ENCODE data around the gene CCNJL. TPM values are rescaled to one million over a fixed set of nuclear protein-coding genes. Genes with fewer than 3 reads are reported as not detected.
"Not testable (repeated sequence)": the region's sequence is repeated elsewhere in the genome, so short reads cannot be mapped to it uniquely, and the experiment has no call there.

The CCNJL gene
- total RNA-seq, 2 experiments from 2014 or later, result 0.23 TPM; not detected in 1

- H3K27ac Mint-ChIP-seq, result no peak overlapping the region
- H3K4me1 Mint-ChIP-seq (ENCODE audit: low read depth), result no peaks in the 10 kb centered on the region
- no peaks in the 10 kb centered on the region for H3K9me3 Mint-ChIP-seq (ENCODE audit: insufficient read depth)
- no peak for DNase-seq
- no peaks in the 10 kb centered on the region for H3K36me3 Mint-ChIP-seq (ENCODE audit: low read depth)
- no peak for ATAC-seq
- H3K27me3 Mint-ChIP-seq (ENCODE audit: low read depth), result no peaks in the 10 kb centered on the region
- CTCF ChIA-PET, result no interaction called here
- H3K4me3 Mint-ChIP-seq, result no peak overlapping the region
- POLR2A ChIA-PET, result no interaction called here
Measured at GRCh38 chr5:160251406-160252155, 60.8 kb downstream of the CCNJL start.

- no peak overlapping the region for H3K4me3 Mint-ChIP-seq
- no peak overlapping the region for H3K27ac Mint-ChIP-seq
- no peaks in the 10 kb centered on the region for H3K27me3 Mint-ChIP-seq (ENCODE audit: low read depth)
- ChIA-PET CTCF (no interaction called here), POLR2A (no interaction called here)
- H3K9me3 Mint-ChIP-seq (ENCODE audit: insufficient read depth), result no peaks in the 10 kb centered on the region
- ATAC-seq (no peak), DNase-seq (no peak)
- H3K4me1 Mint-ChIP-seq (ENCODE audit: low read depth), result no peaks in the 10 kb centered on the region
- H3K36me3 Mint-ChIP-seq (ENCODE audit: low read depth), result no peaks in the 10 kb centered on the region
Measured at GRCh38 chr5:160250826-160251225, 61.5 kb downstream of the CCNJL start.

- H3K9me3 Mint-ChIP-seq (ENCODE audit: insufficient read depth), result no peaks in the 10 kb centered on the region
- ATAC-seq (no peak), DNase-seq (no peak)
- no peaks in the 10 kb centered on the region for H3K36me3 Mint-ChIP-seq (ENCODE audit: low read depth)
- H3K4me3 Mint-ChIP-seq, result no peak overlapping the region
- POLR2A ChIA-PET, result no interaction called here
- no peaks in the 10 kb centered on the region for H3K4me1 Mint-ChIP-seq (ENCODE audit: low read depth)
- no peaks in the 10 kb centered on the region for H3K27me3 Mint-ChIP-seq (ENCODE audit: low read depth)
- CTCF ChIA-PET, result interaction anchor here (0.6 kb wide), 1 partner anchor 322 kb away, joined by 3 read pairs; no protein-coding TSS in a partner anchor
- no peak overlapping the region for H3K27ac Mint-ChIP-seq
Measured at GRCh38 chr5:160250226-160250625, 62.1 kb downstream of the CCNJL start.

GRCh38 chr5:160249570-160249969, 62.8 kb downstream of the CCNJL start:
- H3K36me3 Mint-ChIP-seq (ENCODE audit: low read depth); H3K27ac Mint-ChIP-seq; CTCF ChIA-PET; H3K27me3 Mint-ChIP-seq (ENCODE audit: low read depth); ATAC-seq; H3K4me3 Mint-ChIP-seq; POLR2A ChIA-PET; H3K9me3 Mint-ChIP-seq (ENCODE audit: insufficient read depth); DNase-seq; H3K4me1 Mint-ChIP-seq (ENCODE audit: low read depth): not testable (repeated sequence)

- Mint-ChIP-seq H3K36me3 (ENCODE audit: low read depth) (no peaks in the 10 kb centered on the region), H3K27me3 (ENCODE audit: low read depth) (no peaks in the 10 kb centered on the region), H3K4me3 (no peak overlapping the region), H3K9me3 (ENCODE audit: insufficient read depth) (no peaks in the 10 kb centered on the region), H3K27ac (no peak overlapping the region), H3K4me1 (ENCODE audit: low read depth) (no peaks in the 10 kb centered on the region)
- ChIA-PET POLR2A (no interaction called here), CTCF (no interaction called here)
- ATAC-seq, result no peak
- no peak for DNase-seq
Measured at GRCh38 chr5:160245506-160246086, 66.8 kb downstream of the CCNJL start.

- H3K36me3 Mint-ChIP-seq (ENCODE audit: low read depth), result no peaks in the 10 kb centered on the region
- no peaks in the 10 kb centered on the region for H3K27me3 Mint-ChIP-seq (ENCODE audit: low read depth)
- ATAC-seq, result no peak
- DNase-seq, result no peak
- POLR2A ChIA-PET, result interaction anchor here (0.6 kb wide), 1 partner anchor 20 kb away, joined by 3 read pairs; no protein-coding TSS in a partner anchor
- no peak overlapping the region for H3K4me3 Mint-ChIP-seq
- CTCF ChIA-PET, result no interaction called here
- no peak overlapping the region for H3K27ac Mint-ChIP-seq
- no peaks in the 10 kb centered on the region for H3K4me1 Mint-ChIP-seq (ENCODE audit: low read depth)
- H3K9me3 Mint-ChIP-seq (ENCODE audit: insufficient read depth), result no peaks in the 10 kb centered on the region
Measured at GRCh38 chr5:160242145-160242544, 70.2 kb downstream of the CCNJL start.

GRCh38 chr5:160240350-160240749, 72.0 kb downstream of the CCNJL start:
- no peak overlapping the region for H3K4me3 Mint-ChIP-seq
- no peaks in the 10 kb centered on the region for H3K9me3 Mint-ChIP-seq (ENCODE audit: insufficient read depth)
- CTCF ChIA-PET, result interaction anchor here (1.3 kb wide), 1 partner anchor 14 kb away, joined by 3 read pairs; no protein-coding TSS in a partner anchor

GRCh38 chr5:160237571-160238093, 74.7 kb downstream of the CCNJL start:
- Mint-ChIP-seq H3K27me3 (ENCODE audit: low read depth) (no peaks in the 10 kb centered on the region), H3K9me3 (ENCODE audit: insufficient read depth) (no peaks in the 10 kb centered on the region), H3K4me3 (no peak overlapping the region), H3K36me3 (ENCODE audit: low read depth) (no peaks in the 10 kb centered on the region), H3K27ac (no peak overlapping the region), H3K4me1 (ENCODE audit: low read depth) (no peaks in the 10 kb centered on the region)
- DNase-seq (no peak), ATAC-seq (no peak)
- ChIA-PET CTCF (no interaction called here), POLR2A (no interaction called here)

More at GRCh38 chr5:160240350-160240749, 72.0 kb downstream of the CCNJL start:
- Mint-ChIP-seq H3K27me3 (ENCODE audit: low read depth) (no peaks in the 10 kb centered on the region), H3K27ac (no peak overlapping the region), H3K36me3 (ENCODE audit: low read depth) (no peaks in the 10 kb centered on the region), H3K4me1 (ENCODE audit: low read depth) (no peaks in the 10 kb centered on the region)
- POLR2A ChIA-PET, result no interaction called here
- ATAC-seq, result no peak
- no peak for DNase-seq

- no peak for ATAC-seq
- CTCF ChIA-PET, result no interaction called here
- no peaks in the 10 kb centered on the region for H3K27me3 Mint-ChIP-seq (ENCODE audit: low read depth)
- H3K27ac Mint-ChIP-seq, result no peak overlapping the region
- POLR2A ChIA-PET, result no interaction called here
- H3K4me1 Mint-ChIP-seq (ENCODE audit: low read depth), result no peaks in the 10 kb centered on the region
- no peak for DNase-seq
- no peaks in the 10 kb centered on the region for H3K9me3 Mint-ChIP-seq (ENCODE audit: insufficient read depth)
- no peaks in the 10 kb centered on the region for H3K36me3 Mint-ChIP-seq (ENCODE audit: low read depth)
- no peak overlapping the region for H3K4me3 Mint-ChIP-seq
Measured at GRCh38 chr5:160235731-160236130, 76.6 kb downstream of the CCNJL start.

- DNase-seq (no peak), ATAC-seq (no peak)
- Mint-ChIP-seq H3K4me1 (ENCODE audit: low read depth) (no peaks in the 10 kb centered on the region), H3K27ac (no peak overlapping the region), H3K36me3 (ENCODE audit: low read depth) (no peaks in the 10 kb centered on the region), H3K27me3 (ENCODE audit: low read depth) (peaks cover 3% of the 10 kb centered on the region), H3K4me3 (no peak overlapping the region), H3K9me3 (ENCODE audit: insufficient read depth) (no peaks in the 10 kb centered on the region)
- ChIA-PET CTCF (no interaction called here), POLR2A (no interaction called here)
Measured at GRCh38 chr5:160233215-160233614, 79.1 kb downstream of the CCNJL start.

- H3K27ac Mint-ChIP-seq, result no peak overlapping the region
- no peaks in the 10 kb centered on the region for H3K36me3 Mint-ChIP-seq (ENCODE audit: low read depth)
- H3K4me3 Mint-ChIP-seq, result no peak overlapping the region
- H3K4me1 Mint-ChIP-seq (ENCODE audit: low read depth), result no peaks in the 10 kb centered on the region
- ChIA-PET CTCF (no interaction called here), POLR2A (no interaction called here)
- H3K27me3 Mint-ChIP-seq (ENCODE audit: low read depth), result peaks cover 3% of the 10 kb centered on the region
- H3K9me3 Mint-ChIP-seq (ENCODE audit: insufficient read depth), result no peaks in the 10 kb centered on the region
- ATAC-seq (no peak), DNase-seq (no peak)
Measured at GRCh38 chr5:160231783-160232342, 80.5 kb downstream of the CCNJL start.

- no peak overlapping the region for H3K4me3 Mint-ChIP-seq
- H3K9me3 Mint-ChIP-seq (ENCODE audit: insufficient read depth), result no peaks in the 10 kb centered on the region
- no peaks in the 10 kb centered on the region for H3K4me1 Mint-ChIP-seq (ENCODE audit: low read depth)
- H3K27ac Mint-ChIP-seq, result no peak overlapping the region
- DNase-seq, result no peak
- no peak for ATAC-seq
- POLR2A ChIA-PET, result no interaction called here
- CTCF ChIA-PET, result no interaction called here
- H3K36me3 Mint-ChIP-seq (ENCODE audit: low read depth), result no peaks in the 10 kb centered on the region
- peaks cover 3% of the 10 kb centered on the region for H3K27me3 Mint-ChIP-seq (ENCODE audit: low read depth)
Measured at GRCh38 chr5:160230686-160231527, 81.5 kb downstream of the CCNJL start.

Data from activated CD8-positive, alpha-beta T cell treated with anti-CD3 and anti-CD28 coated beads, Interleukin-2, amount 10 ng/mL, durations not matched to agents 7 days and 5 days (primary cell).